H7 (cell line): ENCODE results near the gene BRI3BP. TPM values are rescaled to one million over a fixed set of nuclear protein-coding genes. Genes with fewer than 3 reads are reported as not detected.

Experiments
- DNase-seq: peaks from one replicate; pipeline ENCODE4 v3.0.0; 2012
- H3K27me3 ChIP-seq: 2 replicates; pipeline ENCODE4 v1.6.0; 2011; ENCODE audit warnings: mild to moderate bottlenecking, low read length; ENCODE audit not compliant: control insufficient read depth, insufficient read depth
- H3K36me3 ChIP-seq: replicated peaks from 2 replicates; pipeline ENCODE4 v1.5.1; 2011; ENCODE audit warnings: low read length; ENCODE audit not compliant: control insufficient read depth, insufficient read depth
- H3K4me3 ChIP-seq: 2 replicates; pipeline ENCODE4 v1.5.1; 2011; ENCODE audit warnings: low read depth, mild to moderate bottlenecking, control low read depth, low read length, moderate library complexity; ENCODE audit not compliant: insufficient read depth
- total RNA-seq: library from RNA; depleted of rRNA; stranded (reverse); fragments of >200 nt; shearing (Covaris generic); gene quantifications from 2 replicates; pipeline ENCODE4 v1.2.3, GENCODE V29; 2014; rRNA removed

BRI3BP gene
- total RNA-seq, 1 experiment from 2014 or later, result 6.7 TPM

DNA sequence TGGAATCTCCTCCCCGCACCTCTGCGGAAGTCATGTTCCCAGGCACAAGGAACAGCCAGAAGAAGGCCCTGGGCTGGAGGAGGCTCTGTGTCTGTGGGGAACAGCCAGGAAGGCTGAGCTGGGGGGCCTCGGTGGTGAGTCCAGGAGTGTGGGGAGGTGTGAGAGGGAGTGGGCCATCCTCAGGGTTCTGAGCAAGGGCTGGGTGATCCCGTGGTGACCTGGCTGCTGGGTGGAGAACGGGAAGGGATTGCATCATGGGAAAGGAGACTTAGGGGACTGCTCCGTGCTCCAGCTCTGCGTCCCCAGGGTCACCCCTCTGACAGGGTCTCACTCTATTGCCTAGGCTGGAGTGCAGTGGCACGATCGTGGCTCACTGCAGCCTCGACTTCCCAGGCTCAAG is 85.6 kb downstream of the BRI3BP start:
- Histone ChIP-seq H3K4me3 (no peak overlapping the region), H3K36me3 (peaks cover 15% of the 10 kb centered on the region), H3K27me3 (no peaks in the 10 kb centered on the region)
- no peak for DNase-seq

GRCh38 chr12:125079648-125080645 is 86.5 kb downstream of the BRI3BP start:
- Histone ChIP-seq H3K36me3 (peaks cover 15% of the 10 kb centered on the region), H3K27me3 (no peaks in the 10 kb centered on the region), H3K4me3 (no peak overlapping the region)
- DNase-seq, result no peak

Other genes starting within 250 kb of the BRI3BP start
- gene SCARB1, start 129.8 kb upstream of the BRI3BP start, total RNA-seq, result 44.9 and 45.1 TPM in 2 replicates
- 1,051 and 1,131 TPM in 2 replicates for gene UBC, start 79.0 kb upstream of the BRI3BP start, total RNA-seq
- gene DHX37, start 4.5 kb upstream of the BRI3BP start, total RNA-seq, result 40.7 and 43.1 TPM in 2 replicates
- gene AACS, start 71.8 kb downstream of the BRI3BP start, total RNA-seq, result 34.0 and 37.4 TPM in 2 replicates
- 25.3 and 28.5 TPM in 2 replicates for gene TMEM132B, start 192.7 kb downstream of the BRI3BP start, total RNA-seq